GM20000 (cell line): ENCODE measurements around the gene LRMDA.
"Not testable (repeated sequence)": the region's sequence is repeated elsewhere in the genome, so short reads cannot be mapped to it uniquely, and the experiment has no call there.

Experiments
- DNase-seq: peaks from one replicate; pipeline ENCODE4 v3.0.0; 2012; ENCODE audit warnings: low spot score
- TF ChIP-seq, protein P1 (sequence below): IDR thresholded peaks from 2 replicates; pipeline ENCODE4 v1.5.1; 2012; ENCODE audit warnings: mild to moderate bottlenecking, control low read depth; ENCODE audit errors: extremely low read depth, missing control alignments

LRMDA gene

DNA sequence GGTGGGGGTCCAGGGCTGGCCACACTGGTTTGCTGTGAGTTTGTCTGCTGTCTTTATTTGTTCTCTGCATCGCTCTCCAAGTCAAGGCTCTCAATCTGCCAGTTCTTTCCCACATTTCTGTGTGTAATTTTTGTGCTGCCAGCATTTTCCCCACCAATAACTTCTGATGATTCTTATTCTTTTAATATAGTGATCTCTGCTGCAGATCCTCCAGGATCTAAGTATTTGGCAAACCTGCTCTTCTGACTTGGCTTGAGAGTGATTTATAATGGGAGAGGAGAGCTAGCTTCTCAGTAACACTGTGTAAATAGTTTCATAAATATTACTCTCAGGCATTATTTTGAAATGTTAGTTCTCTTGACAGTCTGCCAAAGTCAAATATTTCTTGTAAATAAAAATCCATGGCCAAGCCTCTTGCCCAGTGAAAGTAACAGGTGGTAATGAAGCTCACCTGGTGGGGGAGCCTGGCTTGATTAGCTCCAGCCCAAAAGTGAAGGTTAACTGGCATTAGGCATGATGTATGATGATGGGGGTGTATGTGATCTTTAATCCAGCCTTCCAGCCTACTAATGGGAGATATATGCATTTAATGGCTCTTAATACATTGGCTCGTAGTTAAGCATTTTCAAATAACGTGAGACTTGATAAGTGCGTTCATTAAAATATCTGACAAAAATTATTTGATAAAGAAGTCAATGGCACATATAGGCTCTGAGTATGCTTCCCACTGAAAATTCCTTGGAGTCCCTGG lies 1150.3 kb downstream of the LRMDA start:
- TF ChIP-seq, protein P1, sequence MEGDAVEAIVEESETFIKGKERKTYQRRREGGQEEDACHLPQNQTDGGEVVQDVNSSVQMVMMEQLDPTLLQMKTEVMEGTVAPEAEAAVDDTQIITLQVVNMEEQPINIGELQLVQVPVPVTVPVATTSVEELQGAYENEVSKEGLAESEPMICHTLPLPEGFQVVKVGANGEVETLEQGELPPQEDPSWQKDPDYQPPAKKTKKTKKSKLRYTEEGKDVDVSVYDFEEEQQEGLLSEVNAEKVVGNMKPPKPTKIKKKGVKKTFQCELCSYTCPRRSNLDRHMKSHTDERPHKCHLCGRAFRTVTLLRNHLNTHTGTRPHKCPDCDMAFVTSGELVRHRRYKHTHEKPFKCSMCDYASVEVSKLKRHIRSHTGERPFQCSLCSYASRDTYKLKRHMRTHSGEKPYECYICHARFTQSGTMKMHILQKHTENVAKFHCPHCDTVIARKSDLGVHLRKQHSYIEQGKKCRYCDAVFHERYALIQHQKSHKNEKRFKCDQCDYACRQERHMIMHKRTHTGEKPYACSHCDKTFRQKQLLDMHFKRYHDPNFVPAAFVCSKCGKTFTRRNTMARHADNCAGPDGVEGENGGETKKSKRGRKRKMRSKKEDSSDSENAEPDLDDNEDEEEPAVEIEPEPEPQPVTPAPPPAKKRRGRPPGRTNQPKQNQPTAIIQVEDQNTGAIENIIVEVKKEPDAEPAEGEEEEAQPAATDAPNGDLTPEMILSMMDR, result no peak
- DNase-seq, result no peak

DNA sequence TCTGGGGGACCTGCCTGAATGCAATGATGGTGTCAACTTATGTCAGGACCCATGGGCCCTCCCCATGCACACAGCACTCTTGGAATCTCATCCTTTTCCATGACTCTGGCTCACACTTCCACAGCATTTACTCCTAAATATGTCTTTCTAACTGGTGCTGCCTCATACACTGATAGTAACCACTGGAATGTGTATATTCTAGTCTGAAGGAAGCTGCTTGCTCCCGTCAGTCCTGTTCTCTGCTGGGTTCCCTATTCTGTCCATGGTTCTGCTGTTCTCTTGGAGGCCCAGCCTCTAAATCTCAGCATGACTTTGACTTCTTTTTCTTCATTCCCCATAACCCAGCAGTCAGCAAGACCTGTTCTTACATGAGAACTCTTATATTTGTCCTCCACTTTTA lies 1151.1 kb downstream of the LRMDA start:
- no peak for DNase-seq
- TF ChIP-seq, protein P1, result no peak

DNA sequence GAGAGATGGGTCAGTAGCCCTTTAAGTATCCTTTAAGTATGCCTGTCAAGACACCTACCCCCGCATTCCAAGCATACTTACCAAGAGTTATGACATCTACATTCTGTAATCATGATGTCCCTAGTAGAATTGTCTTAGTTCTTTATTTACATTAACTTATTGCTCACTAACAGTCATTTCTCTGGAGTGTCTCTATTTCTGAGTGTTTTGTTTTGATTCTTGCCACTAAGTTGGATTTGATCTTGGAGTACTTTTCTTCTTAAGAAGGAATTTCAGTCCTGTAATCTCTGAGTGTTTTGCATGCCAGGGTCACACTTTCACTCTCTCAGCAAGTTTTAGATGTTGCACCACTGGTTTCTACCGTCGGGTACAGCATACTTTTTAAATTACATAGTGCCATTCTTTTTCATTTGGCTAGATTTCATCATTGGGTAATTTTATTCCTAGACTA lies 1152.3 kb downstream of the LRMDA start:
- TF ChIP-seq, protein P1, result no peak
- DNase-seq, result no peak

DNA sequence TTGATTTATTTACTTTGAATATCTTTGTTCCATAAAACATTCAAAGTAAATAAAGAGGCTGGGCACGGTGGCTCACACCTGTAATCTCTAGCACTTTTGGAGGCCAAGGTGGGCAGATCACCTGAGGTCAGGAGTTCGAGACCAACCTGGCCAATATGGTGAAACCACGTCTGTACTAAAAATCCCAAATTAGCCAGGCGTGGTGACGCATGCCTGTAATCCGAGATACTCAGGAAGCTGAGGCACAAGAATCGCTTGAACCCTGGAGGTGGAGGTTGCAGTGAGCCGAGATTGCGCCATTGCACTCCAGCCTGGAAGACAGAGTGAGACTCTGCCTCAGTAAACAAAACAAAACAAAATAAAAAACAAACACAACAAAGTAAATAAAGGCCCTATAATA lies 1153.0 kb downstream of the LRMDA start:
- DNase-seq, result not testable (repeated sequence)
